CD4-positive, alpha-beta T cell treated with Interleukin-15 for 4 hours (primary cell): Measurements from ENCODE around the gene MAP3K7CL.

ENCODE experiments used
- DNase-seq: peaks from one replicate; pipeline ENCODE4 v3.0.0-alpha.2; 2020; ENCODE audit warnings: low spot score

Gene MAP3K7CL

GRCh38 chr21:29168891-29169315 is 38.5 kb downstream of the MAP3K7CL start:
- no peak for DNase-seq

DNA sequence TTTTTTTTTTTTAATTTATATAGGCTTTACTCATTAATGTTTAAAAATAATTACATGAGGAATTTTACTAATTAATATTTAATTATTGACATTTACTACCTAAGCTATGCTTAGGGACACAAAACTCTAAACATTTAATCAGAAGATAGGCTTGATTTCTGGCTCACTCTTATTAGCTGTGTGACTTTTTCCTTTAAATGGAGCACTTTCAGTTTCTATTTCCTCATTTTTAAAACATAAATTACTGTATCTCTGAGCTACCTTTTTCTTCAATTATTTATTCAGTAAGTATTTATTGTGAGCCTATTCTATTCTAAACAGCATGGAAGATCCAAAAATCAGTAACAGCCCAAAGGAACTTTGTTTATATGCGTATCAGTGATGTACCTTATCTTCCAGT is 40.5 kb downstream of the MAP3K7CL start:
- DNase-seq, result no peak

DNA sequence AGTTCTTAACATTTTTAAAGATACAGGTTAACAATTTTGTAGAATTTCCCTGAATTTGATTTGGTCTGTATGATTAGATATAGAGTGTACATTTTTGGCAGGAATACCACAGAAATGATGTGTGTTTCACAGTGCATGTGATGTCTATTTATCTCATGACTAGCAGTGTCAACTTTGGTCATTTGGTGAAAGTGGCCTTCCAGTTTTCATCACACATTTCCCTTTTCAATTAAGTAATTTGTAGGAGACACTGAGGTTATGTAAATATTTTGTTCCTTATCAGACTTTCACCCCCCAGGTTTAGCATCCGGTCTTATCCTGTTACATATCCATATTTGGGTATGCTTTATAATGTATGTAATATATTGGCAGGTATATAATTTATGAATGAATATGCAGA is 41.8 kb downstream of the MAP3K7CL start:
- no peak for DNase-seq

- no peak for DNase-seq
Measured at GRCh38 chr21:29174607-29175013, 44.2 kb downstream of the MAP3K7CL start.

DNA sequence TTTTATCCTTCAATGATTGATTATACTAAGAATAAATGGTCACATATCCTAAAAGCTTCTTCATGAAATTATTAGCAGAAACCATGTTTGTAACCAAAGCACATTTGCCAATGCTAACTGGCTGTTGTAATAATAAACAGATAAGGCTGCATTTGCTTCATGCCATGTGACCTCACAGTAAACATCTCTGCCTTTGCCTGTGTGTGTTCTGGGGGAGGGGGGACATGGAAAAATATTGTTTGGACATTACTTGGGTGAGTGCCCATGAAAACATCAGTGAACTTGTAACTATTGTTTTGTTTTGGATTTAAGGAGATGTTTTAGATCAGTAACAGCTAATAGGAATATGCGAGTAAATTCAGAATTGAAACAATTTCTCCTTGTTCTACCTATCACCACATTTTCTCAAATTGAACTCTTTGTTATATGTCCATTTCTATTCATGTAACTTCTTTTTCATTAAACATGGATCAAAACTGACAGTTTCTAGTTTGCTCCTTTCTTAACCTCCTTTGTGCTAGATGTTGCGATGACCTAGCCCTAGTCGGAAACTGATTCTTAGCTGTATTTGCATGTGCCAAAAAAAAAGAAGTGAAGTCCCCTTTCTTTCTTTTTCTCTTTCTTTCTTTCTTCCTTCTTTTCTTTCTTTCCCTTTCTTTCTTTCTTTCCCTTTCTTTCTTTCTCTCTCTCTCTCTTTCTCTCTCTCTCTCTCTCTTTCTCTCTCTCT is 45.1 kb downstream of the MAP3K7CL start:
- DNase-seq, result no peak

- DNase-seq, result no peak
Measured at GRCh38 chr21:29176471-29177120, 46.2 kb downstream of the MAP3K7CL start.

DNA sequence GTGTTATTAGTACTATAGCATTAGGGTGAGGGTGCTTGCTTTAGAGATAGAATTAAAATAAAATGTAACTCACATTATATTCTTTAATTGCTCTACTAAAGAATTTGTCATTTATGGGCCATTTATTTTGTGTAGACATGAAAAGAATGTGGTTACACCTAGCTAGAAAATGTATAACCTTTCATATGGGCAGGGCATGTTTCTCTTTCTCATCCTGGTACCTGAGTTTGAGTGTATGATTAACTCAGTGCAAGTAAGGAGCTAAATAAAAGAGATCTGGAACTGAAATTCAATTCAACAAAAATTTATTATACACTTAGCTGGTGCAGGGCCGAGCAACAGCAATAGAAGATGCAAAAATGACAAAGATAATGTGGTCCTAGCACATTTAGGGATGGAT is 47.4 kb downstream of the MAP3K7CL start:
- no peak for DNase-seq

DNA sequence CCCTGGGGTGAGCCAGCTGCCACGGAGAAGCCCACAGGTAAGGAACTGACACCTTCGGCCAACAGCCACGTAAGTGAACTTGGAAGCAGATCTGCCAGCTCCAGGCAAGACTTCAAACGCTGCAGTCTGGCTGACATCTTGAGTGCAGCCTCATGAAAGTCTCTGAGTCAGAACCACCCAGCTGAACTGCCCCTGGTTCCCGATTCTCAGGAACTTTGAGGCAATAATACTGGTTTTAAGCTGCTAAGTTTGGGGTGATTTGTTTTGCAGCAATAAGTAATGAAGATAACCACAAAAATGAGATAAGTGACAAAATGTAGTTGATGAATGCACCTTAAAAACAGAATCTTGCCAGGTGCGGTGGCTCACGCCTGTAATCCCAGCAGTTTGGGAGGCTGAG is 48.5 kb downstream of the MAP3K7CL start:
- DNase-seq, result no peak

- DNase-seq, result no peak
Measured at GRCh38 chr21:29179503-29179902, 49.1 kb downstream of the MAP3K7CL start.

DNA sequence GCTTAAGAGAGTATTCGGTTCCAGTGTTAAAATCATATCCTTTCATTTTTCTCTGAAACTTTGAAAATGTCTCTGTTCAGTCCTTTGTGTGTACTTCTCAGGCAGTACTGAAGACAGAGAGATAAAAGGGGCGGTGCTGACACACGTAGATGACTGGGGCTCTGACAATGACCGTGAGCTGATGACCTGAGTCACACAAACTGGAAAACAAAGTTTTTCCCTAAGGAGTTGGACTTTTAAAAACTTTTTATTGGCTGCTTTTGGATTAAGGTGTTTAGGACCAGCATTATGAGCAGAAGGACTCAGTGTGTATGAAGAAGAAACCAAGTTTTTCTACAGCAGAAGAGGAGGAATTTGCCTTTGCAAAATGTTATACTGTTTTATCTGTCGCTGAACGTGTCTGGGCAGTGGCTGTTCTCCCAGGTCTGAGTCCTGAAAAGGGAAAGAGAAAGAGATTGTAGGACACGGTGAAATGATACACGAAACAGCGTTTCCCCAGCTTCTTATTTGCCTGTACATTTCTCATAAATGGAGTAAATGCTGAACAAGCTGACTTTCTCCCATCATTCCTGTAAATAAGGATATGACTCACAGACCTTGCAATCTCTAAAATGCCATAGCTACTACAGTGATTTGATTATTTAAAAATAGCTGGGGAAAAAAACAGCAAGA is 51.5 kb downstream of the MAP3K7CL start:
- DNase-seq, result no peak

DNA sequence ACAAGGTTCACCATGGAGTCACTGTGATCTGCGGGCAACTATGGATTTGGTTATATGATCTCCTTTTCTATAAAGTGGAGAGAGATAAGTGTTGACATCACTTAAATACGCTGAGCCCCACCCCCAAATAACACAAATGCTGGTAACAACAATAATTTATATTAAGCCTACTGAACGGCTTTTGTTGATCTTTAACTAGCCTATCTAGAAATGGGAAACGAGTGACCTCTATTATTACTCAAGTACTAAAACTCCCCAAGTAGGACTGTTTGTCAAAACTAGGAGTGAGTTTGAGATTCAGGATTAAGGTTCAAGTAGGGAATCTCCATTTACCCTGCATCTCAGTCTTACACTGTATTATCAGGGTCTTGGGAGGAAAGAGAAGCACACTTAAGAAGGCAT is 52.2 kb downstream of the MAP3K7CL start:
- no peak for DNase-seq

- no peak for DNase-seq
Measured at GRCh38 chr21:29184037-29184436, 53.6 kb downstream of the MAP3K7CL start.

DNA sequence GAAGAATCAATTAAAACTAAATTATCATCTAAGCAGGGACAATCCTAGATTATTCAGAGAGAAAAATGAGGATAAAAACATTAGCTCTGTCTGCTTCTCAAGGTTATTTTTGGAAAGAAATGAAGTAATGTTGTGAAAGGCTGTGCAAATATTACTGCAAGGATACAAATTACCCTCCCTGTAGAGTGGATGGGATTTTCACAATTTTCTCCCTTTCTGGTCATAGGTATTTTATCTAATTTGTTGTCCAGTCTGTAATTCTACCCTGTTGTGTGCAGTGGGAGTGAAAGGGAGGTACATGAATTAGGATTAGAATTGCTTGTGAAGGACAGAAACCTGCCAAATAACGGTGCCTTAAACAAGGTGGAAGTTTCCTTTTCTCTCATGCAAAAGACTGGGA is 54.7 kb downstream of the MAP3K7CL start:
- no peak for DNase-seq

DNA sequence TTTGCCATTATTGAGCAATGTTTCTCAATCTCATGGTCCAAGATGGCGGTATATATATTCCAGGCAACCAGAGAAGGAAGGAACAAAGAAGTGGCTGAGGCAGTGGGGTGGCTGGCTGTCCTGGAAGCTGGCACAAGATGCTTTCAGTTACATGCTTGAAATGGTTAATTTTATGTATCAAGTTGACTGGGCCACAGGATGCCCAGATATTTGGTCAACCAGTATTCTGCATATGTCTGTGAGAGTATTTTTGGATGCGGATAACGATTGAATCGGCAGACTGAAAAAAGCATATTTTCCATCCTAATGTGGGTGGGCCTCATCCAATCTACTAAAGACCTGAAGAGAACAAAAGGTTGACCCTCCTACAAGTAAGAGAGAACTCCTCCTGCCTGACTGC is 55.2 kb downstream of the MAP3K7CL start:
- no peak for DNase-seq

GRCh38 chr21:29186246-29186645 is 55.8 kb downstream of the MAP3K7CL start:
- no peak for DNase-seq

GRCh38 chr21:29187944-29188343 is 57.5 kb downstream of the MAP3K7CL start:
- no peak for DNase-seq

- DNase-seq, result no peak
Measured at GRCh38 chr21:29189353-29189752, 58.9 kb downstream of the MAP3K7CL start.

- DNase-seq, result no peak
Measured at GRCh38 chr21:29190923-29191331, 60.5 kb downstream of the MAP3K7CL start.

- no peak for DNase-seq
Measured at GRCh38 chr21:29193072-29193471, 62.6 kb downstream of the MAP3K7CL start.

- DNase-seq, result no peak
Measured at GRCh38 chr21:29193901-29194300, 63.5 kb downstream of the MAP3K7CL start.

- no peak for DNase-seq
Measured at GRCh38 chr21:29194342-29194741, 63.9 kb downstream of the MAP3K7CL start.

GRCh38 chr21:29194847-29195246 is 64.4 kb downstream of the MAP3K7CL start:
- DNase-seq, result no peak

- DNase-seq, result peak; percentile 85
Measured at GRCh38 chr21:29195981-29196669, 65.7 kb downstream of the MAP3K7CL start.
